PC-9 (cell line): Measurements from ENCODE around the gene STARD7.

Source experiments
- EZH2 ChIP-seq: fragments of 200-600 bp; sonication (generic); IDR thresholded peaks from 2 replicates; pipeline ENCODE4 v1.8.0; 2017; ENCODE audit warnings: antibody characterized with exemption, low read depth
- TF ChIP-seq, protein P1 (sequence below): fragments of 200-600 bp; sonication (generic); conservative IDR thresholded peaks from 2 replicates; pipeline ENCODE4 v1.6.1; 2017; ENCODE audit warnings: mixed run types, antibody characterized with exemption, mild to moderate bottlenecking, moderate library complexity

DNA sequence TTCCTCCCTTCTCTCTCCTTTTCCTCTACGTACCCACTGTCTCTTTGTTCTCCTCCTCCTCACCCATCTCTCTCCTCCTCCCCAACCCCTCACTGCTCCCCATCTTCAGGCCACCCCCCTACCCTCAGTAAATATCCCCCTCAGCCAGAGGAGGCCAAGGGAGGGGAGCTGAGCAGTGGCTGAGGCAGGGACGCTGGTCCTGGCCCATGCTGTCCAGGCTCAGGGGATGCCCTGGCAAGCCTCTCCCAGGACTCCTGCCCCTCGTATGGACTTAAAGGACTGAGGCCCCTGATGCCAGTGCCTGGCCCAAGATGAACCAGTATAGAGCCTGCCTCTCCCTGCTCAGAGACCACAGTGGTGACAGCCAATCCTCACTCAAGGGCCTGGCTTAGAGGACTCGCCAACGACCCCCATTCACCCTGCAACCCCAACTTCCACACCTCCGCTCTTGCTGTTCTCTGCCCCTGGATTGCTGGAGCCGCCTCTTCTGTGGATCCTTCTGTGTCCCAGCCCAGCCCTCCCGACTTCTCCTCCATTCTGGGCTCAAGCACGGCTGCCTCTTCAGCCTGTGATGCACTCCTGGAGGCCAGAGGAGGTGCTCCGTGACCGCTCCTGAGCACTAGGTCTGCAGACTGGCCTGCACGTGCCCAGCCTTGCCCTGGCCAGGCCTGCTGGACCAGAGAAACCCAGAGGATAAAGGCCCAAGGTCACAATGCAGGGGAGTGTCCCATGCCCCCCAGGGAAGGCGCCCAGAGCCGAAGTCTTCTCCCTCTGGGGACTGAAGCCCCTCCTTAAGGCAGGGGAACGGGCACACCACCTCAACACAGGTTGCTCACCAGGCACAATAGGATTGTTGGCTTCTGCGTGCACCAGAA is 53.9 kb downstream of the STARD7 start:
- TF ChIP-seq, protein P1, sequence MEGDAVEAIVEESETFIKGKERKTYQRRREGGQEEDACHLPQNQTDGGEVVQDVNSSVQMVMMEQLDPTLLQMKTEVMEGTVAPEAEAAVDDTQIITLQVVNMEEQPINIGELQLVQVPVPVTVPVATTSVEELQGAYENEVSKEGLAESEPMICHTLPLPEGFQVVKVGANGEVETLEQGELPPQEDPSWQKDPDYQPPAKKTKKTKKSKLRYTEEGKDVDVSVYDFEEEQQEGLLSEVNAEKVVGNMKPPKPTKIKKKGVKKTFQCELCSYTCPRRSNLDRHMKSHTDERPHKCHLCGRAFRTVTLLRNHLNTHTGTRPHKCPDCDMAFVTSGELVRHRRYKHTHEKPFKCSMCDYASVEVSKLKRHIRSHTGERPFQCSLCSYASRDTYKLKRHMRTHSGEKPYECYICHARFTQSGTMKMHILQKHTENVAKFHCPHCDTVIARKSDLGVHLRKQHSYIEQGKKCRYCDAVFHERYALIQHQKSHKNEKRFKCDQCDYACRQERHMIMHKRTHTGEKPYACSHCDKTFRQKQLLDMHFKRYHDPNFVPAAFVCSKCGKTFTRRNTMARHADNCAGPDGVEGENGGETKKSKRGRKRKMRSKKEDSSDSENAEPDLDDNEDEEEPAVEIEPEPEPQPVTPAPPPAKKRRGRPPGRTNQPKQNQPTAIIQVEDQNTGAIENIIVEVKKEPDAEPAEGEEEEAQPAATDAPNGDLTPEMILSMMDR = no peak
- TF ChIP-seq EZH2 = no peak
